Left lung (tissue), 10 donors: ENCODE measurements around the gene CEMP1. TPM values are rescaled to one million over a fixed set of nuclear protein-coding genes. Genes with fewer than 3 reads are reported as not detected.

Experiments used
- ATAC-seq: fragments of 200-7000 bp; cut with Tn5 transposase; one replicate; pipeline ENCODE4 v1.9.1; 2020; ENCODE audit warnings: moderate library complexity
- DNase-seq, 4 donors: peaks; one replicate each; pipeline ENCODE4 v3.0.0-alpha.2; 2013 to 2020
- H3K27ac ChIP-seq, 2 donors: fragments of 200-600 bp; sonication (generic) in 1 of 2; one replicate each; pipeline versions ENCODE4 v1.5.0 to v1.8.0; 2020 to 2021
- H3K27me3 ChIP-seq, 2 donors: fragments of 200-600 bp; sonication (generic) in 1 of 2; one replicate each; pipeline versions ENCODE4 v1.5.0 to v1.8.0; 2020 to 2021
- H3K36me3 ChIP-seq, 2 donors: fragments of 200-600 bp; sonication (generic) in 1 of 2; one replicate each; pipeline versions ENCODE4 v1.5.0 to v1.8.0; 2020 to 2021
- H3K4me1 ChIP-seq, 2 donors: fragments of 200-600 bp; one replicate each; pipeline ENCODE4 v1.8.0; 2021
- H3K4me3 ChIP-seq, 2 donors: fragments of 200-600 bp; sonication (generic) in 1 of 2; one replicate each; pipeline versions ENCODE4 v1.5.0 to v1.8.0; 2020 to 2021; ENCODE audit warnings: mild to moderate bottlenecking in 1 of 2
- H3K9me3 ChIP-seq, 2 donors: fragments of 200-600 bp; sonication (generic) in 1 of 2; one replicate each; pipeline versions ENCODE4 v1.5.0 to v1.8.0; 2020 to 2021
- CTCF ChIP-seq, 2 donors: fragments of 200-600 bp; sonication (generic) in 1 of 2; IDR thresholded peaks; one replicate each; pipeline versions ENCODE4 v1.5.0 to v1.8.0; 2021; ENCODE audit warnings: antibody characterized with exemption in 2 of 2
- intact Hi-C, 2 donors: fragments of 100-400 bp; cut with DNase I; formaldehyde crosslinking; loops; one replicate each; pipeline versions ENCODE4 v1.11.2 to v1.14.2; 2022
- polyA plus RNA-seq, 6 donors: library from polyadenylated mRNA; unstranded; fragments of 120-200 nt; gene quantifications; one replicate each; pipeline ENCODE4 v1.2.1, GENCODE V29; 2013; ENCODE audit not compliant: insufficient read length in 6 of 6
- total RNA-seq, 2 donors: library from RNA; stranded (reverse); fragmentation: NEBNext Ultra II Directional; extraction: Animal tissue kit (Norgen Biotek cat#: 25700); gene quantifications; one replicate each; pipeline ENCODE4 v1.2.1, GENCODE V29; 2021
- donor health status: DM: no; HTN: yes; CAD: no.
- donor health status: DM: no; HTN: no; CAD: no.

CEMP1 gene
- total and polyA plus RNA-seq, 8 donors, result 0.45 to 3.8 (median 2.0) TPM

DNA sequence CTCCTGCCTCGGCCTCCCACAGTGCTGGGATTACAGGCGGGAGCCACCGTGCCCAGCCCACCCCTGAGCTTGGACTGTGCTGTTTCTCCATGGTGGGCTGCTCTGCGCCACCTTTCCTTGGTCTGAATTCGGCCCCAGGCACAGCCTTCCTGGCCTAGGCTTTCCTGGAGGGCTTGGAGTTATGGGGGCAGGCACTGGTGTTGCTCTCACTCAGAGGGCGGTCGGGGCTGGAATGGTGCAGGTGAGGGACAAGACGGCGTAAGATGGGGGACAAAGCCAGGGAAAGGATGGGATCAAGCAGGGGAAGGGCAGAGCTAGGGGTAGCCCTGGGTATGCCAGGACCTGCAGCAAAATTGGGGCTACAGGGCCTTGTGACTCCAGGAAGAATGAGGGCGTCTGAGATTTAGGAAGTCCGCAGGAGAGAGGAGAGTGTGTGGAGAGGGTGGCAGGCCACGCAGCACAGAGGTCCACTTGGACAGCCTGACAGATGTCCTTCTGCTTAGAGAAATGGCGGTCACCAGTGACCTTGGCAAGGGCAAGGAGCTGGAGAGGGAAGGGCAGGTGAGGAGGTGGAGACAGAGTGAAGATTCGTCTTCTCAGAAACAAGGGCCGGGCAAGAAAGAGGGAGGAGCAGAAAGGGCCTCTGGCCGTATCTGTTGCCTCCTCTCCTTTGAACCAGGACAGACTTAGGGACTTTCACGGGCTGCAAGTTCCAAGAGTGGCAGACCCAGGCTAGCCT lies 19.0 kb downstream of the CEMP1 start:
- H3K27ac ChIP-seq, result peak overlapping the region in 1 of 2 donors; percentile 99
- no peak overlapping the region for H3K4me3 ChIP-seq
- H3K9me3 ChIP-seq, result no peaks in the 10 kb centered on the region
- H3K27me3 ChIP-seq, result no peaks in the 10 kb centered on the region
- peaks cover 25 to 85% of the 10 kb centered on the region in 2 donors for H3K4me1 ChIP-seq
- DNase-seq (no peak), ATAC-seq (no peak)
- H3K36me3 ChIP-seq, result peaks cover 0 to 9% of the 10 kb centered on the region in 2 donors
- TF ChIP-seq CTCF (IDR thresholded peaks at IDR 0.05), result no peak
- intact Hi-C loops, result no loop called here

- Histone ChIP-seq H3K4me3 (no peak overlapping the region), H3K4me1 (peaks cover 16 to 84% of the 10 kb centered on the region in 2 donors), H3K9me3 (no peaks in the 10 kb centered on the region), H3K36me3 (peaks cover 0 to 4% of the 10 kb centered on the region in 2 donors), H3K27ac (no peak overlapping the region), H3K27me3 (no peaks in the 10 kb centered on the region)
- peak; percentile 7 for ATAC-seq
- peak in 3 of 4 donors; percentile 63 to 87 (median 77) for DNase-seq
- TF ChIP-seq CTCF (IDR thresholded peaks at IDR 0.05), result no peak
- intact Hi-C loops, result no loop called here
Observed at GRCh38 chr16:2511128-2511800, 19.9 kb downstream of the CEMP1 start.

- DNase-seq (peak in 1 of 4 donors; percentile 55), ATAC-seq (no peak)
- Histone ChIP-seq H3K27me3 (no peaks in the 10 kb centered on the region), H3K4me1 (peaks cover 5 to 69% of the 10 kb centered on the region in 2 donors), H3K9me3 (no peaks in the 10 kb centered on the region), H3K27ac (peak overlapping the region in 1 of 2 donors; percentile 91), H3K4me3 (no peak overlapping the region), H3K36me3 (no peaks in the 10 kb centered on the region)
- intact Hi-C loops, result no loop called here
- TF ChIP-seq CTCF (IDR thresholded peaks at IDR 0.05), result no peak
Observed at GRCh38 chr16:2508722-2509400, 22.3 kb downstream of the CEMP1 start.

- peak overlapping the region in 1 of 2 donors; percentile 6 for H3K4me3 ChIP-seq
- no peaks in the 10 kb centered on the region for H3K9me3 ChIP-seq
- DNase-seq (peak in 2 of 4 donors; percentile 82 to 94), ATAC-seq (peak; percentile 67)
- no peak for TF ChIP-seq CTCF (IDR thresholded peaks at IDR 0.05)
- H3K36me3 ChIP-seq, result no peaks in the 10 kb centered on the region
- peaks cover 0 to 73% of the 10 kb centered on the region in 2 donors for H3K4me1 ChIP-seq
- H3K27ac ChIP-seq, result peak overlapping the region; percentile 75 to 91
- no peaks in the 10 kb centered on the region for H3K27me3 ChIP-seq
- intact Hi-C loops, result no loop called here
Observed at GRCh38 chr16:2507665-2508064, 23.5 kb downstream of the CEMP1 start.
